Fibroblast of skin of left biceps (primary cell): Measurements from ENCODE around the gene SH3TC1.

ENCODE experiments used
- DNase-seq, 2 experiments: peaks; one replicate each; pipeline ENCODE4 v3.0.0-alpha.2; 2013; ENCODE audit warnings: low read depth in 2 of 2

The SH3TC1 gene

DNA sequence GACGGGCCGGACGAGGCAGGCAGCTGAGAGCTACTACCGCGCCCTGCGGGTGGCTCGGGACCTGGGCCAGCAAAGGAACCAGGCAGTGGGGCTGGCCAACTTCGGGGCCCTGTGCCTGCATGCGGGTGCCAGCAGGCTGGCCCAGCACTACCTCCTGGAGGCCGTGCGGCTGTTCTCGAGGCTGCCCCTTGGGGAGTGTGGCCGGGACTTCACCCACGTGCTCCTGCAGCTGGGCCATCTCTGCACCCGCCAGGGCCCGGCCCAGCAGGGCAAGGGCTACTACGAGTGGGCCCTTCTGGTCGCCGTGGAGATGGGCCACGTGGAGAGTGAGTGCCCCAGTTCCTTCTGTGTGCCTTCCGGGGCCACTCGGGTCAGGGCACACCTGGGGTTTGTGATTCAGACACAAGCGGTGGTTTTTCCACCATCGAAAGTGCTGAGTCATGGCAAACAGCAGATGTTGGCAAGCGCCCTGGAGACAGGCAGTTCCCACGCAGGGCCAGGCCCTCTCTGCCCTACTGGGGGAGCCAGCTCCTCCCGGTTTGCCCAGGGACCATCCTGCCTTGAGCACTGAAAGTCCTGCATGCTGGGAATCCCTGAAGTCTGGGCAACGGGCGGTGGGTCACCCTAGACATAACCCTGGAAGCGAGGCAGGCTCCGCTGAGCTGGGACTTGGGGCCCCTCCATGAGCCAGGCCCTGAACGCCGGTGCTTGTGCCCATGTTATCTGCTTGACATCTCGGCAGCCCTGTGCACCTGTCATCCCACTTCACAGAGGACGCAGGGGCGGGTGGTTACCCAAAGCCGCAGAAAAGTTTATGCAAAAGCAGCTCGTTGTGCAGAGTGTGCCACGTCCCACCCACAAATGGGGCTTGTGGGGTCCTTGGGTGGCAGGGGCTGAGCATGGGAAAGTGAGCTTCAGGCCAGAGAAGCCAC lies 29.5 kb downstream of the SH3TC1 start:
- DNase-seq, result peak; percentile 25 to 29

DNA sequence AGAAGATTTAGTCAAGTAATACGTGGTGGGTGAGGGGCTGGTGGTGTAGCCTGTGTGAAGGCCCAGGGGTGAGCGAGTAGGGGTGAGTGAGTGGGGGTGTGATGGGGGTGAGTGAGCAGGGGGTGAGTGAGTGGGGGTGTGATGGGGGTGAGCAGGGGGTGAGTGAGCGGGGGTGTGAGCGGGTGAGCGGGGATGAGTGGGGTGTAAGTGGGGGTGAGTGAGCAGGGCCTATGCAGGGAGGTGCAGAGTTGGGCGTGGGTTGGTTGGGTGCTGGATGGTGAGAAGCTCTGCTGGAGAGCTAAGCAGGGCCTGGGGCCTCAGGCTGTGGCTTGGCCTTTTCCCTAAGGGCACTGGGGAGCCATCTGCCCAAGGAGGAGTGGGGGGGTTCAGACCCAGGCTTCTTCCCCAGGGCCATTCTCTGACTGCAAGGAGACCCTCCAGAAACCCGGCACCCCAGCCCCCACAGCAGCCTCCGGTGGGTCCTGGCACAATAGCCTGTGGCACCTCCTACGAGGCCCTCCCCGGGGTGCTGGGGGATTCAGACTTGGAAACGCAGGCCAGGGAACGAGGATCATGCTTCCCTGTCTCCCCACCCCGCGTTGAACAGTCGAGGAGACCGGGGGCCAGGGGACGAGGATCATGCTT lies 30.4 kb downstream of the SH3TC1 start:
- no peak for DNase-seq

- no peak for DNase-seq
Observed at GRCh38 chr4:8230033-8230432, 30.9 kb downstream of the SH3TC1 start.

- no peak for DNase-seq
Observed at GRCh38 chr4:8230891-8231290, 31.8 kb downstream of the SH3TC1 start.

GRCh38 chr4:8231551-8232049 lies 32.5 kb downstream of the SH3TC1 start:
- no peak for DNase-seq

DNA sequence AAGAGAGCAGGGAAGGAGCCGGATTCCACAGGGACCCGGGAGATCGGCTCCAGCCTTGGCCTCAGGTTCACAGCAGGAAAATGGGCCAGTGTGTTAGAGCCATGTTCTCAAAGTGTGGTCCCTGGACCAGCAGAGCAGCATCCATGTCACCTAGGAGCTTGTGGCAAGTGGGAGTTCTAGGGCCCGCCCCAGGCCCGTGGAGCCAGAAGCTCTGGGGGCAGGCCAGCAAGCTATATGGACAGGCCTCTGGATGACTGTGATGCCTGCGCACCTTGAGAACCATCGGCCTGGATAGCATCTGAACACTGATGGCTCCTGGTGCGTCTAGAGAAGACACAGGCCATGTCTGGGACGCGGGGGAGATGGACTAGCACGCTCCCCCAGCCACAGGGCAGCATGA lies 33.7 kb downstream of the SH3TC1 start:
- no peak for DNase-seq

- DNase-seq, result no peak
Observed at GRCh38 chr4:8233672-8234484, 34.8 kb downstream of the SH3TC1 start.

- DNase-seq, result no peak
Observed at GRCh38 chr4:8234715-8235114, 35.6 kb downstream of the SH3TC1 start.

- DNase-seq, result no peak
Observed at GRCh38 chr4:8235224-8235623, 36.1 kb downstream of the SH3TC1 start.

DNA sequence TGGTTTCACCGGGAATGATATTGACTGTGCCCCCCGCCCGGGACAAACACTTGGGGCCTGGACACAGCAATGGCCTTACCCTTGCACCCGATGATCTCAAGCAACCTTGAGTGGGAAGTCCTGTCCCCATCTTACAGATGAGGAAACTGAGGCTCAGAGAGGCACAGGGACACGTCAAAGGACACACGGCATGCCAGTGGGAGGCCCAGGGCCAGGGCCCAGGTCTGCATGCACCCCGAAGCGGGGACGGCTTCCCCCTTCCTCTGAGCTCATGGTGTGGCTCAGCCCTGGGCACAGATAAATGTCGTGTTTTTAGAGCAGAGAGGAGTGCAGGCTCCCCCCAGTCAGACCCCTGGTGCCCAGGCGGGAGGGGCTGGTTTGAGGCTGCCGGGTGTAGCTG lies 36.6 kb downstream of the SH3TC1 start:
- no peak for DNase-seq

DNA sequence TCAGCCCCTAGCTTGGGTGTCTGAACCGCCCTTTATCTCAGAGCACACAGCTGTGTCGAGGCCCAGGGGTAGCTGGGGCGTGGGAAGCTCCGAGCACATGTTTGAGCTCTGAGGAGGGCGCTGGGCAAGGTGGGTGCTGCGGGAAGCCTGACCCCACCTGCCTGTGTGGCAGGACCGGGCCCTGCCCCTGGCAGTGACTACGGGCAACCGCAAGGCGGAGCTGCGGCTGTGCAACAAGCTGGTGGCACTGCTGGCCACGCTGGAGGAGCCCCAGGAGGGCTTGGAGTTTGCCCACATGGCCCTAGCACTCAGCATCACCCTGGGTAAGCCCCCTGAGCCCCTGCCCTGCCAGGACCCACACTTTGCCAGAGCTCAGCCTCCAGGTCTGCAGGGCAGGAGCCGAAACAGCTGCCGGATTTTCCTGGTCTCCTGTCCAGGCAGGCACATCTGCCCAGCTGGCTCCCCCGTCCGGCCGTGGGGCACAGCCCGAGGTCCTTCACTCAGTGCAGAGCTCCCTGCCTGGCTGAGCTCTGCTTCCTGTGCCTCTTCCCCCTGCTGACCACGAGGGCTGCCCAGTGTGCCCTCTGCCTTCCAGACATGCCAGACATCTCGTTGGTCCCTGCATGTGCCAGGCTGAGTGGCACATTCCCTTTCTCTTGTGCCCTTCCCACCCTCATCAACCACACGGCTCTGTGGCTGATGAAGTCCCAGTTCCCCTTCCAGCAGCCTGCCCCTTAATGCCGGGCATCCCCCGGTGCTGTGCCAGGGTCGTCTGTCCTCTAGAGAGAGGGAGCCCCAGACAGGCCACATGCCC lies 37.2 kb downstream of the SH3TC1 start:
- DNase-seq, result no peak

DNA sequence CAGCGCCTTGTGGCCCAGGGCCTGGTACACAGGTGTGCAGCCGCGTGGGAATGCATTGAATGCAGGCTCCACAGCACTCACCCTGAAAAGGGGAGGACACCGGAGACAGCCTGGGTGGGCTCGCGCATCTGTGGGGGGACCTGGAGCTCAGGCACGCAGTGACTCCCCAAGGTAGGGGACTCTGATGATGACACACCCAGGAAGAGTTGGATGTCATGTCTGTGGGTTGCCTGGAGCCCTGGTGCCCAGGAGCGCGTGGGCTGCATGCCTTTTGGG lies 37.8 kb downstream of the SH3TC1 start:
- DNase-seq, result no peak

DNA sequence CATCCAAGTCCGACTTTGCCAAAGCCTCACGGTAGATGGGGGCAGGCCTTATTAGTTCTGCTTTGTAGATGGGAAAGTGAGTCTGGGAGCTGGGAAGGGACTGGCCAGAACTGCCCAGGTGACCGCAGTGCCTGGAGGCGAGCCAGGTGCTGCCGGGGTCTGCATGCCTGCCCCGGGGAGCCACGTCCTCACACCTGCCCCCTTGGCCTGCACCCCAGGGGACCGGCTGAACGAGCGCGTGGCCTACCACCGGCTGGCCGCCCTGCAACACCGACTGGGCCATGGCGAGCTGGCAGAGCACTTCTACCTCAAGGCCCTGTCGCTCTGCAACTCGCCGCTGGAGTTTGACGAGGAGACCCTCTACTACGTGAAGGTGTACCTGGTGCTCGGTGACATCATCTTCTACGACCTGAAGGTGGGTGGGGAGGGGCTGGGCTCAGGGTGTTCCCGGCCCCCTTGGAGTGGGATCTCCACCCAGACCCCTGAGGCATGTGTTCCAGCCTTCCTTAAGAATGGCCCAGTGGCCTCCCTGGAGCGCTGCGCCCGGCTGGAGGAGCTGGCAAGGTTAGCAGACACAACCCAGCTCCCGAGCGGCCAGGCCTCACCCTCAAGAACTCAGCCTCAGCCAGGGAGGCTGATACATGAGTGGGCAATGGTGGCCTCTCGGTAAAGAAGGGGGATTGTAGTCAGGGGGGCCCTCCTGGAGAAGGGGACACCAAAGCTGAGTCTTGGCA lies 38.3 kb downstream of the SH3TC1 start:
- DNase-seq, result no peak

GRCh38 chr4:8238036-8238511 lies 39.0 kb downstream of the SH3TC1 start:
- DNase-seq, result no peak

DNA sequence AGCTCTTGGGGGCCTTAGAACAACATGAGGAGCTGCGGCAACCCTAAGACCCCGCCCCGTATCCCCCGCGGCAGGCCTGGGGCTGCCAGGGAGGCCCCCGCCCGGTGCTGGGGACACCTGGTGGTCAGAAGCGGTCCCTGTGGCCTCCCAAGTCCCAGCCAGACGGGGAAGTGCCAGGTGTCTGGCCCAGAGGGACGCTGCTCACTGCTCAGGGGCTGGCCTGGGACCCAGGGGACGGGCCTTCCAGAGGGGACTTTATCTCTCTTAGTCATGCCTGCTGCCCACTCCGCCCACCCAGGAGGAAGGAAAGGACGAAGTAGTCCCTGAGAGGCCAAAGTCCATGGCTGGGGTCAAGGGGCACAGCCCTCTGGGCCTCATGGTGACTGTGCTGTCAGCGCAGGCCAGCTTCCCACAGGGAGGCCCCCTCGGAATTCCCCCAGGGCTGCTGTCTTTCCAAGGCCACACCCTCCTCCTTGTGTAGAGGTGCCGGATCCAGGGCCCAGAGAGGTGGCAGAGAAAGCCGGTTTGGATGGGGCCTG lies 39.5 kb downstream of the SH3TC1 start:
- no peak for DNase-seq

- DNase-seq, result no peak
Observed at GRCh38 chr4:8239226-8239625, 40.1 kb downstream of the SH3TC1 start.

GRCh38 chr4:8239661-8240060 lies 40.6 kb downstream of the SH3TC1 start:
- no peak for DNase-seq

GRCh38 chr4:8240211-8241041 lies 41.3 kb downstream of the SH3TC1 start:
- DNase-seq, result no peak

GRCh38 chr4:8241211-8241779 lies 42.2 kb downstream of the SH3TC1 start:
- no peak for DNase-seq
